ENCODE data around the gene CCDC40.
A peak's percentile ranks its signal among the peaks of the same experiment; 100 is the strongest.
"Not testable (repeated sequence)": the region's sequence is repeated elsewhere in the genome, so short reads cannot be mapped to it uniquely, and the experiment has no call there.

Gene CCDC40
- 0.70 to 1.9 reads per million in 2 donors for total RNA-seq

GRCh38 chr17:80035937-80036714 is at the start of gene CCDC40:
CCDC40 (plus strand) TSS chr17:80036642; CDS start chr17:80036663, 21 bp downstream.
- peak; percentile 71 for DNase-seq

- no peak for DNase-seq
Observed at GRCh38 chr17:79987187-79987934, 49.1 kb upstream of the CCDC40 start.

GRCh38 chr17:79987935-79988184 is 48.6 kb upstream of the CCDC40 start:
- DNase-seq, result no peak

- no peak for DNase-seq
Observed at GRCh38 chr17:79988185-79988971, 48.1 kb upstream of the CCDC40 start.

GRCh38 chr17:79989106-79989835 is 47.2 kb upstream of the CCDC40 start:
- no peak for DNase-seq

GRCh38 chr17:79990051-79990592 is 46.3 kb upstream of the CCDC40 start:
- no peak for DNase-seq

GRCh38 chr17:79990704-79991103 is 45.7 kb upstream of the CCDC40 start:
- no peak for DNase-seq

GRCh38 chr17:79991140-79991923 is 45.1 kb upstream of the CCDC40 start:
- DNase-seq, result peak; percentile 71

- DNase-seq, result no peak
Observed at GRCh38 chr17:79991924-79992648, 44.4 kb upstream of the CCDC40 start.

- no peak for DNase-seq
Observed at GRCh38 chr17:79992649-79993389, 43.6 kb upstream of the CCDC40 start.

GRCh38 chr17:79993390-79994227 is 42.8 kb upstream of the CCDC40 start:
- DNase-seq, result no peak

- not testable (repeated sequence) for DNase-seq
Observed at GRCh38 chr17:79994228-79994569, 42.2 kb upstream of the CCDC40 start.

- no peak for DNase-seq
Observed at GRCh38 chr17:79994602-79995001, 41.8 kb upstream of the CCDC40 start.

GRCh38 chr17:79995696-79996095 is 40.7 kb upstream of the CCDC40 start:
- no peak for DNase-seq

- DNase-seq, result no peak
Observed at GRCh38 chr17:79996291-79996690, 40.2 kb upstream of the CCDC40 start.

- peak; percentile 63 for DNase-seq
Observed at GRCh38 chr17:79997011-79997660, 39.3 kb upstream of the CCDC40 start.

GRCh38 chr17:80000136-80000535 is 36.3 kb upstream of the CCDC40 start:
- DNase-seq, result no peak

- DNase-seq, result no peak
Observed at GRCh38 chr17:80000981-80001775, 35.3 kb upstream of the CCDC40 start.
